Lower lobe of right lung (tissue), 2 donors: ENCODE measurements around the gene PCMTD2. TPM values are rescaled to one million over a fixed set of nuclear protein-coding genes. Genes with fewer than 3 reads are reported as not detected.

Source experiments
- ATAC-seq, 2 donors: fragments of 200-7000 bp; cut with Tn5 transposase; one replicate each; pipeline ENCODE4 v1.9.1; 2020 to 2022; ENCODE audit warnings: mild to moderate bottlenecking in 2 of 2, moderate library complexity in 2 of 2
- DNase-seq: peaks from one replicate; pipeline ENCODE4 v3.0.0-alpha.2; 2020
- H3K27ac ChIP-seq: fragments of 200-600 bp; one replicate; pipeline ENCODE4 v1.8.0; 2022
- H3K27me3 ChIP-seq: fragments of 200-600 bp; one replicate; pipeline ENCODE4 v1.8.0; 2022; ENCODE audit warnings: low read depth
- H3K36me3 ChIP-seq: fragments of 200-600 bp; one replicate; pipeline ENCODE4 v1.8.0; 2022; ENCODE audit warnings: mild to moderate bottlenecking
- H3K4me1 ChIP-seq: fragments of 200-600 bp; one replicate; pipeline ENCODE4 v1.8.0; 2022
- H3K4me3 ChIP-seq: fragments of 200-600 bp; one replicate; pipeline ENCODE4 v1.8.0; 2022; ENCODE audit warnings: mild to moderate bottlenecking
- H3K9me3 ChIP-seq: fragments of 200-600 bp; one replicate; pipeline ENCODE4 v1.8.0; 2022
- CTCF ChIP-seq: fragments of 200-600 bp; IDR thresholded peaks from one replicate; pipeline ENCODE4 v1.8.0; 2022; ENCODE audit warnings: antibody characterized with exemption, mild to moderate bottlenecking
- intact Hi-C: fragments of 100-400 bp; cut with DNase I; formaldehyde crosslinking; loops from one replicate; pipeline ENCODE4 v1.11.0; 2022
- total RNA-seq: library from RNA; stranded (reverse); fragmentation: NEBNext Ultra II Directional; extraction: Animal tissue kit (Norgen Biotek cat#: 25700); gene quantifications from one replicate; pipeline ENCODE4 v1.2.1, GENCODE V29; 2021
- donor health status: DM: no; HTN: yes; CAD: no; lungs with severe emphysema.

PCMTD2 gene
- total RNA-seq, 1 donor from 2014 or later = 65.8 TPM

GRCh38 chr20:64238851-64239387 lies 16.6 kb upstream of the PCMTD2 start:
- DNase-seq = peak; percentile 19

GRCh38 chr20:64239449-64240242 lies 15.9 kb upstream of the PCMTD2 start:
- Histone ChIP-seq H3K9me3 (no peaks in the 10 kb centered on the region), H3K27me3 (no peaks in the 10 kb centered on the region), H3K27ac (no peak overlapping the region), H3K4me1 (no peaks in the 10 kb centered on the region), H3K4me3 (no peak overlapping the region), H3K36me3 (no peaks in the 10 kb centered on the region)
- ATAC-seq = no peak
- peak; percentile 29 for DNase-seq
- intact Hi-C loops = no loop called here
- TF ChIP-seq CTCF = no peak

More at GRCh38 chr20:64238851-64239387, 16.6 kb upstream of the PCMTD2 start:
- Histone ChIP-seq H3K9me3 (no peaks in the 10 kb centered on the region), H3K27me3 (no peaks in the 10 kb centered on the region), H3K27ac (no peak overlapping the region), H3K36me3 (no peaks in the 10 kb centered on the region), H3K4me3 (no peak overlapping the region), H3K4me1 (no peaks in the 10 kb centered on the region)
- TF ChIP-seq CTCF = no peak
- no peak for ATAC-seq
- intact Hi-C loops = no loop called here

GRCh38 chr20:64240243-64241015 lies 15.1 kb upstream of the PCMTD2 start:
- ATAC-seq (no peak), DNase-seq (peak; percentile 34)
- no peak for TF ChIP-seq CTCF
- Histone ChIP-seq H3K9me3 (no peaks in the 10 kb centered on the region), H3K36me3 (no peaks in the 10 kb centered on the region), H3K27ac (no peak overlapping the region), H3K4me3 (no peak overlapping the region), H3K4me1 (no peaks in the 10 kb centered on the region), H3K27me3 (no peaks in the 10 kb centered on the region)
- intact Hi-C loops = no loop called here

GRCh38 chr20:64241061-64241460 lies 14.5 kb upstream of the PCMTD2 start:
- no peak for TF ChIP-seq CTCF
- DNase-seq (peak; percentile 15), ATAC-seq (no peak)
- Histone ChIP-seq H3K27ac (no peak overlapping the region), H3K9me3 (no peaks in the 10 kb centered on the region), H3K4me1 (no peaks in the 10 kb centered on the region), H3K4me3 (no peak overlapping the region), H3K36me3 (no peaks in the 10 kb centered on the region), H3K27me3 (peaks cover 4% of the 10 kb centered on the region)
- intact Hi-C loops = no loop called here

- no peak for TF ChIP-seq CTCF
- Histone ChIP-seq H3K36me3 (no peaks in the 10 kb centered on the region), H3K9me3 (no peaks in the 10 kb centered on the region), H3K27ac (no peak overlapping the region), H3K4me3 (no peak overlapping the region), H3K4me1 (no peaks in the 10 kb centered on the region), H3K27me3 (peaks cover 6% of the 10 kb centered on the region)
- intact Hi-C loops = no loop called here
- peak; percentile 25 for DNase-seq
- no peak for ATAC-seq
Measured at GRCh38 chr20:64242003-64242796, 13.3 kb upstream of the PCMTD2 start.
